HG02943 (cell line): ENCODE results near the gene KLK11.
"Not testable (repeated sequence)": the region's sequence is repeated elsewhere in the genome, so short reads cannot be mapped to it uniquely, and the experiment has no call there.

Experiments used
- ATAC-seq: cut with Tn5 transposase; IDR thresholded peaks from one replicate; pipeline ENCODE4 v1.9.1; 2021; ENCODE audit warnings: mild to moderate bottlenecking, low read depth, moderate library complexity; ENCODE audit not compliant: unreplicated experiment

KLK11 gene

GRCh38 chr19:51007488-51007887, 18.9 kb downstream of the KLK11 start:
- no peak for ATAC-seq

- ATAC-seq: no peak
These were observed 20.0 kb downstream of the KLK11 start for GRCh38 chr19:51006406-51006805.

GRCh38 chr19:51005248-51005647, 21.2 kb downstream of the KLK11 start:
- no peak for ATAC-seq

- no peak for ATAC-seq
These were observed 23.1 kb downstream of the KLK11 start for GRCh38 chr19:51003316-51003715.

DNA sequence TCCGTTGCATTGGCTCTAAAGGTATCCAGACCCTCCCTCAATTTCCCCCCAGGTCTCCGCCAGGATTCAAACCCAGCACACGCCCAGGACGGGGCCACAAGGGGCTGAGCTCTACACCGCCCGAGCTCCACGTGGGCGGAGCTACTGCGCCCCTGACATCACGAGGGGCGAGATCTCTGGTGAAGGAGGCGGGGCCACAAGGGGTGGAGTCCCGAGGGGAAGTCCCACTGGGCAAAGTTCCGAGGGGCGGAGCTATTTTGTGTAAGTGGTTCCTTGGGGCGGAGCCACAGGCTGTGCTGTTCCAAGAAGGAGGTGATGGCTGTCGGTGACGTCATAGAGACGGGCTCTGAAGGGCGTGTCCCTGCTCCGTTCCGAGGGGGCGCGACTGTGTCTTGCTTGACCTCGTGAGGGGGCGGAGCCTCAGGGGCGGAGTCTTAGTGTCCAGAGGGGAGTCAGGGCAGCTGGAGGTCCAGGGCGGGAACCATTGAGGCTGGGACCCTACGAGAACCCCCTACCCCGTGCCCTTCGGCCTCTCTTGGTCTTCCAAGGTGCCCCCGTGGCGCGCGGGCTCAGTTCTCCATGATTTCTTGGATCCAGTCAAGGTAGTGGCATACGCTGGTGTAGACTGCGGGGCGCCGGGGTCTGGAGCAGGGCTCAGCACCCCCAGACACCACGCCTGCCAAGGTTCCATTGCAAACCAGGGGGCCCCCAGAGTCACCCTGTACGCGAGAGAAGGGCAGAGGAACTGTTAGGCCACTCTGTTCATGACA, 23.7 kb downstream of the KLK11 start:
- no peak for ATAC-seq

- no peak for ATAC-seq
These were observed 24.3 kb downstream of the KLK11 start for GRCh38 chr19:51002089-51002532.

- no peak for ATAC-seq
These were observed 24.9 kb downstream of the KLK11 start, which contains the start of gene KLK8 for GRCh38 chr19:51001515-51001914. Gene KLK8, minus strand, starts transcription at chr19:51001604. Its CDS starts 437 bp downstream, at chr19:51001167.

GRCh38 chr19:51000981-51001380, 25.4 kb downstream of the KLK11 start:
- ATAC-seq: no peak

DNA sequence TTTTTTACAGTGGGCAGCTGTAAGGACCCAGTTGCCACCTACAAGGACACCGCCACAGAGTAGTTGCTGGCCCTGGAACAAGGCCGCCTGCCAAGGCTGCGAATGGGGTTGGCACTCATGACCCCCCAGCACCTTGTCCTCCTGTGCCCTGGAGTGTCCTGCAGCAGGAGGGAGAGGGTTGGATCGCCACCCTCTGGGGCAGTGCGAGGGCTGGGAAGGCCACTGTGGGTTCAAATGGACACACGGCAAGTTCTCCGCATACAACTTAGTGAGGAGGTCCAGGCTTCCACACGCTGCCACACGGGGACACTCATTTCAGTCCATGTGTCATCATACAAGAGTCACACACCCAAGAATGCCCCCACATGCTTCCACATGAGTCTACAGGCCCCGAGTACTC, 26.0 kb downstream of the KLK11 start:
- no peak for ATAC-seq

DNA sequence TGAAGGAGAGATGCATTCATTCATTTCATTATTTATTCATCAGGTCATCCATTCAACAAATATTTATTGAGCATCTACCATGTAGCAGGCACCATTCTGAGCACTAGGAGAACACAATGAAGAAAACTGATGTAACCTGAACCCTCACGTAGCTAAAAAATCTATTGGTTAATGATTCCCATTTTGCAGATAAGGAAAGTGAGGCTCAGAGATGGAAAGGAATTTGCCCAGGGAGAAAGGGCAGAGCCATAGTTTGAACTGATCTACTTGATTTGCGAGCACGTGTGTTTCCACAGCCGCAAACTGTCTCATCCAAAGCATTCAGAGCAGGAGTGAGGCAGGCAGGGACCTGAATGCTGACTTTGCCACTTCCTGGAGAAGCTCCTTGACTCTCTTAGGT, 27.7 kb downstream of the KLK11 start:
- no peak for ATAC-seq

DNA sequence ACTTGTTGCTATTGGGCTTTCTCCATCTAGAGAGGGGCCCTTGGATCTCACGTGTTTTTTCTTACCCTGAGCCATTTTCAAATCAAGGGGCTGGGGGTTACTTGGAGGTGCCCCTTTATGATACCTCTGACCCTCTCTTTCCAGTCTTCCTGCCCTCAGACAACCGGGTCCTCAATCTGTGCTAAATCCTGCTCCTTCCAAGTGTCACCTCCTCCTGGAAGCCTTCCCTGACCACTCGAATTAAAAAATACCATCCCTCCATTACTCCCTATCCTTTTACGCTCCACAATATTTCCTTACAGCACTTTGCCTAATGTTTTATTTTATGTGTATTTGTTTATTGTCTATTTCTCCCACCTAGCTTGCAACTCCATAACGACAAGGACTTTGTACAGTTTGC, 28.4 kb downstream of the KLK11 start:
- no peak for ATAC-seq

DNA sequence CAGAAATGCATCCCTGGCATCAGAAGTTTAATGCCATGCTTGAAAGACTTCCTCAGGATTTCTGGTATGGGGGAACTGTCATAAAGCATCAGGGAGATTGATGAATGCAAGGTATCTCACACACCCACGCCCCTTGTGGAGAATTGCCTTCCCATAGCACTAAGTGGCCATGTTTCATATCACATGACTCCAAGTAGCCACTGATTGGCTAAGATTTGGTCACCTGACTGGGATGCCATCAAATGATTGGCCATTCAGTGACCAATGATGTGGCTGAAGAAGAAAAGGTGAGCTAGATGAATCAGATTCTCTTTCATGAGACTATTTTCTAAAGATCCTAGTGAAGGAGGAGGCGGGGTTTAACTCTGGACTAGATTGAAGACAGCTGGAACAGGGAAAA, 32.3 kb downstream of the KLK11 start:
- no peak for ATAC-seq

GRCh38 chr19:50992666-50993035, 33.8 kb downstream of the KLK11 start:
- no peak for ATAC-seq

- ATAC-seq: not testable (repeated sequence)
These were observed 42.0 kb downstream of the KLK11 start for GRCh38 chr19:50984416-50984815.

DNA sequence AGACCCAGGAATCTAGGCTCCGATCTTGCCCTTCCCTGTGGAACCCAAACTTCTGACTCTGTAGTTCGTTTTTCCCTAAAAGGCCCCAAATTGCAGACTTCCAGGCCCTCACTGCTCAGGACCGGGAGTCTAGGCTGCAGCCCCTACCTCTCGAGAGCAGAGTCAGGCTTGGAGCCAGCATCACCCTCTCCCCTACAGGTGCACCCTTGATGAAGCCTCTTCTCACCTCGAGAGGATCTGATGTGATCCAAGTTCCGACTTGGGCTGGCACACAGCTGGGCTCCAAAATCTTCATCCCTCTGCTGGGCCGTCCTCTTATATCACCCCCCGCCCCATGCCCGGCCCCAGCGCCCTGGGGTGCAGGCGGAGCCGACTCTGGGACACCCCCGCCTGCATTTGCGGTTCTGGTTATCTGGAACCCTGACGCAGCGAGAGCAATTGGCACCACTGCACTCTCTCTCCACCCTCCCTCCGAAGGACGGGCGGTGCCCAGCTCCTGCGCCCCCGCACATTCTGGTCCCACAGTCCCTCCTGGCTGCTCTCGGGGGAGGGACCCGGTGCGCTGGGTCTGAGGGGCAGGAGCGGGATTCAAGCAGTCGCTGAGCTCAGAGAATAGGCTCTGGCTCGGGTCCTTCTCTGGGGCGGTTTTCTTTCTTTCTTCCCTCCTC, 42.7 kb downstream of the KLK11 start, which contains the start of gene KLK7:
KLK7 (minus strand) TSS at position 293 of the 668 bp plus-strand sequence. CDS start 1,518 bp downstream, outside the sequence.
- ATAC-seq: no peak

DNA sequence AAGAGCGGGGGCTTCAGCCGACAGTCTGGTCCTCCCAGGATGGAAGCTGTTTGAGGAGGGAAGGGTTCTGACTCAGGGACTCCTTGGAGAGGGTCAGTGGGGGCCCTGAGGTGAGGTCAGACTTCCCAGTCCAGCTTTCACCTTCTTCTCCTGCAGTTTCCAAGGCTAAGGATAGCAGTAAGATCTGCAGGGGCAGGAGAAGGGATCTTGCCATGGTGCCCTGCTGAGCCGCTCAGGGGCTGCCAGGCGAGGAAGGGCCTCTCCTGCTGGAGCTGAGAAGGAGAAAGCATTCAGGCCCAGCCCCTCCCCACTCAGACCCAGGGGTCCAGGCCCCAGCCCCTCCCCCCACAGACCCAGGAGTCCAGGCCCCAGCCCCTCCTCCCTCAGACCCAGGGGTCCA, 44.2 kb downstream of the KLK11 start:
- ATAC-seq: no peak

GRCh38 chr19:50981587-50982146, 44.7 kb downstream of the KLK11 start:
- ATAC-seq: no peak

DNA sequence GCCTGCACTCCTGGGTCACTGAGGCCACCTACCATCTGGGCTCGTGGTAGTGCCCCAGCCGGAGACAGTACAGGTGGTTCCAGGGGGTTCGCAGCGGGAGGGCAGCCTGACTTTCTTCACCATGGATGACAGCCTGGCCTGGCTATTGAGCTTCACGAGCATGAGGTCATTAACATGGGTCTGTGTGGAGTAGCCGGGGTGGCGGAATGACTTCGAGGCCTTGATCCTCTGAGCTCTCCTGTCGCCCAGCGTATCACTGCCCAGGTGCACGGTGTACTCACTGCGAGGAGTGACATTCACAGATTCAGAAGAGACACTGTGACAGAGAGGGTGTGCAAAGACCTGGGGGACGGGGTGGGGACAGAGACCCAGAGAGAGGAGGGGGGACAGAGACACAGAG, 46.2 kb downstream of the KLK11 start:
- no peak for ATAC-seq

- no peak for ATAC-seq
These were observed 46.7 kb downstream of the KLK11 start for GRCh38 chr19:50979758-50980157.

DNA sequence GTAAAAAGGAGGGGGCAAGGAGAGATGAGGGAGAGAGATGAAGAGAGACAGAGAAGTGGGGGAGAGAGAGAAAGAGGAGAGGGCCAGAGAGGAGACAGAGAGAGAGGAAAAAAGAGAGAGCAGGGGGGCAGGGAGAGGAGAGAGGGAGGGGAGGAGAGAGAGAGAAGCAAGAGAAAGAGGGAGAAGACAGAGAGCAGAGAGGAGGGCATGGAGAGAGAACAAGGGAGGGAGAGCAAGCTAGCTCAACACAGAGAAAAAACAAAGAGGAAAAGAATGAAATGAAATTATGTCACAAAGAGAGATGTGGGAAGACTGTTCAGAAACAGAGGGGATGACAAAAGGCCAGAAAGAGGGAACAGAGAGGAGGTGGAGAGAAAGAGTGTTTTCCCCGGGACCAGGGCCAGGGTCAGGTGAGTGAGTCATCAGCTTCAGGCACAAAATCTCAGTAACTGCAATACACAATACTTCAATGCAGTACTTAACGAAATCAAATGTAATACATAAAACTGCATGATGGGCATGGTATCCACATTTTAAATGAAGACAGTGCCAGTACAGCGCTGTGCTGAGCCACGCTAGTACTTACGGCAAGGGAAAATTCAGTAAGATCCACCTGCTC, 47.5 kb downstream of the KLK11 start:
- ATAC-seq: no peak

GRCh38 chr19:50977626-50978025, 48.8 kb downstream of the KLK11 start:
- no peak for ATAC-seq
